GM19463 (cell line): ENCODE measurements around the gene CA10.

Source experiments
- ATAC-seq: cut with Tn5 transposase; IDR thresholded peaks from one replicate; pipeline ENCODE4 v1.9.1; 2021; ENCODE audit warnings: mild to moderate bottlenecking, moderate library complexity; ENCODE audit not compliant: unreplicated experiment

CA10 gene

GRCh38 chr17:51700011-51700760, 458.3 kb downstream of the CA10 start:
- ATAC-seq, result no peak

- no peak for ATAC-seq
Observed at GRCh38 chr17:51699303-51699702, 459.2 kb downstream of the CA10 start.

- no peak for ATAC-seq
Observed at GRCh38 chr17:51692917-51693316, 465.6 kb downstream of the CA10 start.

- no peak for ATAC-seq
Observed at GRCh38 chr17:51687887-51688286, 470.6 kb downstream of the CA10 start.

GRCh38 chr17:51685287-51685909, 473.1 kb downstream of the CA10 start:
- ATAC-seq, result no peak

- ATAC-seq, result no peak
Observed at GRCh38 chr17:51684214-51684613, 474.3 kb downstream of the CA10 start.

GRCh38 chr17:51683291-51683690, 475.2 kb downstream of the CA10 start:
- no peak for ATAC-seq

GRCh38 chr17:51682115-51682514, 476.4 kb downstream of the CA10 start:
- ATAC-seq, result no peak

- no peak for ATAC-seq
Observed at GRCh38 chr17:51677875-51678274, 480.6 kb downstream of the CA10 start.

- ATAC-seq, result no peak
Observed at GRCh38 chr17:51676691-51677487, 481.6 kb downstream of the CA10 start.

GRCh38 chr17:51674579-51675255, 483.8 kb downstream of the CA10 start:
- no peak for ATAC-seq

- ATAC-seq, result no peak
Observed at GRCh38 chr17:51673070-51673469, 485.4 kb downstream of the CA10 start.

- no peak for ATAC-seq
Observed at GRCh38 chr17:51672065-51672464, 486.4 kb downstream of the CA10 start.

- ATAC-seq, result no peak
Observed at GRCh38 chr17:51670899-51671298, 487.6 kb downstream of the CA10 start.

GRCh38 chr17:51668963-51669246, 489.6 kb downstream of the CA10 start:
- no peak for ATAC-seq

GRCh38 chr17:51668155-51668962, 490.2 kb downstream of the CA10 start:
- ATAC-seq, result no peak

- no peak for ATAC-seq
Observed at GRCh38 chr17:51667706-51668083, 490.8 kb downstream of the CA10 start.

- ATAC-seq, result no peak
Observed at GRCh38 chr17:51666971-51667705, 491.4 kb downstream of the CA10 start.

GRCh38 chr17:51662204-51663056, 496.1 kb downstream of the CA10 start:
- no peak for ATAC-seq
